ACC112 (cell line): ENCODE results near the gene ST7.
"Not testable (repeated sequence)": the region's sequence is repeated elsewhere in the genome, so short reads cannot be mapped to it uniquely, and the experiment has no call there.

Source experiments
- H2AFZ ChIP-seq: fragments of 200-600 bp; sonication (generic); one replicate; pipeline ENCODE4 v1.6.0; 2017; ENCODE audit warnings: antibody characterized with exemption, low read length; ENCODE audit not compliant: unreplicated experiment
- H3K27ac ChIP-seq: fragments of 200-600 bp; sonication (generic); 2 replicates; pipeline ENCODE4 v1.5.1; 2014; ENCODE audit warnings: low read depth, mild to moderate bottlenecking, antibody characterized with exemption, low read length, moderate library complexity
- H3K27me3 ChIP-seq: fragments of 200-600 bp; sonication (generic); 2 replicates; pipeline ENCODE4 v1.6.1; 2014; ENCODE audit warnings: mild to moderate bottlenecking, antibody characterized with exemption, low read length, moderate library complexity, mixed read lengths; ENCODE audit not compliant: insufficient read depth
- H3K36me3 ChIP-seq: fragments of 200-600 bp; sonication (generic); 2 replicates; pipeline ENCODE4 v1.6.1; 2016; ENCODE audit warnings: mild to moderate bottlenecking, antibody characterized with exemption, low read length, moderate library complexity, mixed read lengths; ENCODE audit not compliant: insufficient read depth
- H3K4me1 ChIP-seq: fragments of 200-600 bp; sonication (generic); one replicate; pipeline ENCODE4 v1.6.1; 2016; ENCODE audit warnings: low read length, mixed read lengths; ENCODE audit not compliant: insufficient read depth, unreplicated experiment, control insufficient read depth
- H3K4me3 ChIP-seq: fragments of 200-600 bp; sonication (generic); 2 replicates; pipeline ENCODE4 v1.5.1; 2014; ENCODE audit warnings: mild to moderate bottlenecking, low read depth, low read length
- H3K79me2 ChIP-seq: fragments of 200-600 bp; sonication (generic); one replicate; pipeline ENCODE4 v1.6.0; 2016; ENCODE audit warnings: low read length; ENCODE audit not compliant: control insufficient read depth, unreplicated experiment, insufficient read depth

The ST7 gene

DNA sequence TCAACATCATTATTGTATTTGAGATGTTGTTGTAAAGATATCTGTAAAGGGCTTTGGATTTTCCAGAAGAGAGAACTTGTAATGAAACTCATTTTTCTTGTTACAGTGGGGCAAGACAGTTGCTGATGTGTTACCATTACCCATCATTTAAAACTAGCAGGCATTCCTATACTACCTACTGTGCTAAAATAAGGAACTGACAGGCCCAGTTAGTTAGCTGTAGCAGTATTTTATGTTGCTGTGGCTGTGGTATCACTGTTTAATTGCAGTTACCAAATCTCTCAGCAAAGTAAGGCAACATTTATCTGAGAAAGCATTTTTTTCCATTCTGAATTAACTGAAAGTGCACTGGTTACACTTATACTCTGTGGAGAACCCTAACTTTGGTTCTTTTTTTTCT is 9.9 kb downstream of the ST7 start:
- Histone ChIP-seq H2AFZ (no peak overlapping the region), H3K27me3 (no peaks in the 10 kb centered on the region), H3K27ac (no peak overlapping the region), H3K36me3 (no peaks in the 10 kb centered on the region), H3K4me1 (no peaks in the 10 kb centered on the region), H3K79me2 (peaks cover 51% of the 10 kb centered on the region), H3K4me3 (no peak overlapping the region)

DNA sequence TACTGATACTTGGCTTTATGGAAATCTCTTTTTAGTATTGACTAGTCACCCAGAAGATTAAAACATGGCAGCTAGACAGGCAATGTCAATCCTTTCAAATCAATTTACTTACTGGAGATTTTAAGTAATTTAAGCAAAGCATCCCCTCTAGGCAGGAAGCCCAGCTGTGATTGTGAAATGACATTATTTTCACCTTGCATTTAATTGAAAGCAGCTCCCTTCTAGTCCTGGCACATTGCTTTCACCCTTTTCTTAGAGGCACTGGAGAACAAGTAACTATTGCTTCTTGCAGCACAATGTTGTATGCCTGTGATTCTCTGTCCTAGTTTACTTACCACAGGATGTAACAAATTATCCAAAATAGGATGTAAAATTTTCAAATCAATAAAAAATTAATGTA is 13.3 kb downstream of the ST7 start:
- Histone ChIP-seq H2AFZ (no peak overlapping the region), H3K79me2 (peaks cover 41% of the 10 kb centered on the region), H3K4me1 (peaks cover 6% of the 10 kb centered on the region), H3K27ac (no peak overlapping the region), H3K27me3 (no peaks in the 10 kb centered on the region), H3K36me3 (no peaks in the 10 kb centered on the region), H3K4me3 (no peak overlapping the region)

DNA sequence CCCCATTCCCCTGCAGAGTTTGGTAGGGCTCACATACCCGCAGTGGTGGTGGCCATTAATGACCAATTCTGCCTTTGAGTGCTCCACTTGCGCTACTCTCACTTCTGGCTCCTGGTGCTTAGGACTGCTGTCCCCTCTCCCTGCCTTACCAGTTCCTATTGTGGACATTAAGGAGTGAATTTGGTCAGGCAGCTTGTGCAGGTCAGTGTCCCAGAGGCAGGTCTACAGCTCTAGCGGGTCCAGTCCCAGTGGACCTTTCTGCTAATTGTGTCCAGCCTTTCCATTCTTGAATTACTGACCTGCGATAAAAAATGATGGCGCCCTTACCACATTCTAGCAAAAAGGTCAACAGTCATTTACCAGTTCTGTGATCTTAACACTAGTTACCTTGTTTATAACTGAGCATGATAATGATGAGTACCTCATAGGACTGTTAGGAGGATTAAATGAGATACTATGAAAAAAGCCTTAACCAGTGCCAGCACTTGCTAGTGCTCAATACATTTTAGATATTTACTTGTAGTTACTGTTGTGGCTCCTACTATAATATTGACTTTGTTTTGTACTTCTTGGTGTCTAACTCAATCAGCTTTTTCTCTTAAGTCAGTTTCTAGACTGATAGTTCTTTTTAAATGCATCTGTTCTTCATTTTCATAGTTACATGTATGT is 14.1 kb downstream of the ST7 start:
- Histone ChIP-seq H2AFZ (no peak overlapping the region), H3K79me2 (peaks cover 39% of the 10 kb centered on the region), H3K27me3 (no peaks in the 10 kb centered on the region), H3K4me1 (peaks cover 6% of the 10 kb centered on the region), H3K27ac (no peak overlapping the region), H3K36me3 (no peaks in the 10 kb centered on the region), H3K4me3 (no peak overlapping the region)

DNA sequence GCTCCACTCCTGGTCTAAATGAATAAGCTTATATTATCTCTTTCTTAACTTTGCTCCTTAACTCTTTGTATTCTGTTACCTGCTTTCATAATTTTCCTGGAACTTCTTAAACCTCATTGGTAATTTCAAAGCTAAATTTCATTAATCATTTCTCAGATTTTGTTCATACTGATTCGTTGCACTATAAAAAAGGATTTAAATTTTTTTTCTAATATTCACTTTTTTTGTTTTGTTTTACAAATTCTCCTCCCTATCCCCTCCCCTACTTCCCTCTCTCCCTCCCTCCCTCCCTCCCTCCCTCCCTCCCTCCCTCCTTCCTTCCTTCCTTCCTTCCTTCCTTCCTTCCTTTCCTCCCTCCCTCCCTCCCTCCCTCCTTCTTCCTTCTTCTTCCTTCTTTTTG is 14.7 kb downstream of the ST7 start:
- no peaks in the 10 kb centered on the region for H3K27me3 ChIP-seq
- H2AFZ ChIP-seq: no peak overlapping the region
- H3K4me3 ChIP-seq: no peak overlapping the region
- H3K4me1 ChIP-seq: peaks cover 6% of the 10 kb centered on the region
- no peaks in the 10 kb centered on the region for H3K36me3 ChIP-seq
- H3K27ac ChIP-seq: no peak overlapping the region
- H3K79me2 ChIP-seq: peaks cover 33% of the 10 kb centered on the region

- H3K27me3 ChIP-seq: no peaks in the 10 kb centered on the region
- no peak overlapping the region for H3K4me3 ChIP-seq
- peaks cover 31% of the 10 kb centered on the region for H3K79me2 ChIP-seq
- peaks cover 6% of the 10 kb centered on the region for H3K4me1 ChIP-seq
- no peak overlapping the region for H3K27ac ChIP-seq
- H2AFZ ChIP-seq: no peak overlapping the region
- no peaks in the 10 kb centered on the region for H3K36me3 ChIP-seq
These were observed 15.3 kb downstream of the ST7 start for GRCh38 chr7:116968631-116969030.

GRCh38 chr7:116969371-116969902 is 16.1 kb downstream of the ST7 start:
- H3K4me1 ChIP-seq: peaks cover 6% of the 10 kb centered on the region
- no peak overlapping the region for H3K4me3 ChIP-seq
- H3K27ac ChIP-seq: no peak overlapping the region
- H3K36me3 ChIP-seq: no peaks in the 10 kb centered on the region
- no peaks in the 10 kb centered on the region for H3K27me3 ChIP-seq
- peaks cover 30% of the 10 kb centered on the region for H3K79me2 ChIP-seq
- H2AFZ ChIP-seq: no peak overlapping the region

- H3K27me3 ChIP-seq: no peaks in the 10 kb centered on the region
- H3K79me2 ChIP-seq: peaks cover 30% of the 10 kb centered on the region
These were observed 17.1 kb downstream of the ST7 start for GRCh38 chr7:116970238-116970910.

GRCh38 chr7:116971153-116971552 is 17.9 kb downstream of the ST7 start:
- H3K36me3 ChIP-seq, H2AFZ ChIP-seq, H3K4me3 ChIP-seq, H3K4me1 ChIP-seq, H3K27me3 ChIP-seq, H3K27ac ChIP-seq: not testable (repeated sequence)
- peaks cover 27% of the 10 kb centered on the region for H3K79me2 ChIP-seq

More at GRCh38 chr7:116970238-116970910, 17.1 kb downstream of the ST7 start:
- Histone ChIP-seq H3K4me1 (peaks cover 6% of the 10 kb centered on the region), H3K36me3 (no peaks in the 10 kb centered on the region), H3K4me3 (no peak overlapping the region), H3K27ac (no peak overlapping the region), H2AFZ (no peak overlapping the region)

GRCh38 chr7:116971869-116972268 is 18.6 kb downstream of the ST7 start:
- no peak overlapping the region for H2AFZ ChIP-seq

DNA sequence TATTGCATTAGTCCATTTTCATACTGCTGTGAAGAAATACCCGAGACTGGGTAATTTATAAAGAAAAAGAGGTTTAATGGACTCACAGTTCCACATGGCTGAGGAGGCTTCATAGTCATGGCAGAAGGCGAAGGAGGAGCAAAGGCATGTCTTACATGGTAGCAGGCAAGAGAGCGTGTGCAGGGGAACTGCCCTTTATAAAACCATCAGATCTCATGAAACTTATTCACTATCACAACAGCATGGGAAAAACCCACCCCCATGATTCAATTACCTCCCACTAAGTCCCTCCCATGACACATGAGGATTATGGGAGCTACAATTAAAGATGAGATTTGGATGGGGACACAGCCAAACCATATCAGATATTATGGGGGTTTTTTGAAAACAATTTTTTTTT is 21.7 kb downstream of the ST7 start:
- H2AFZ ChIP-seq, H3K27me3 ChIP-seq, H3K4me3 ChIP-seq, H3K79me2 ChIP-seq, H3K36me3 ChIP-seq, H3K27ac ChIP-seq: not testable (repeated sequence)
- peaks cover 16% of the 10 kb centered on the region for H3K4me1 ChIP-seq

More at GRCh38 chr7:116971869-116972268, 18.6 kb downstream of the ST7 start:
- Histone ChIP-seq H3K27me3 (no peaks in the 10 kb centered on the region), H3K4me1 (peaks cover 7% of the 10 kb centered on the region), H3K36me3 (no peaks in the 10 kb centered on the region), H3K27ac (no peak overlapping the region), H3K79me2 (peaks cover 27% of the 10 kb centered on the region), H3K4me3 (no peak overlapping the region)

GRCh38 chr7:116977172-116977571 is 23.9 kb downstream of the ST7 start:
- peaks cover 10% of the 10 kb centered on the region for H3K4me1 ChIP-seq
- no peaks in the 10 kb centered on the region for H3K36me3 ChIP-seq
- peaks cover 5% of the 10 kb centered on the region for H3K79me2 ChIP-seq
- no peak overlapping the region for H3K27ac ChIP-seq
- H2AFZ ChIP-seq: no peak overlapping the region
- no peak overlapping the region for H3K4me3 ChIP-seq
- no peaks in the 10 kb centered on the region for H3K27me3 ChIP-seq
